Middle frontal gyrus (tissue), 1 donor: ENCODE measurements around the gene COQ10A.

ENCODE experiments used
- DNase-seq: peaks from one replicate; pipeline ENCODE4 v3.0.0-alpha.2; 2015; ENCODE audit warnings: low spot score; ENCODE audit errors: extremely low spot score

COQ10A gene

GRCh38 chr12:56315249-56315621 is 48.5 kb downstream of the COQ10A start:
- DNase-seq, result no peak

DNA sequence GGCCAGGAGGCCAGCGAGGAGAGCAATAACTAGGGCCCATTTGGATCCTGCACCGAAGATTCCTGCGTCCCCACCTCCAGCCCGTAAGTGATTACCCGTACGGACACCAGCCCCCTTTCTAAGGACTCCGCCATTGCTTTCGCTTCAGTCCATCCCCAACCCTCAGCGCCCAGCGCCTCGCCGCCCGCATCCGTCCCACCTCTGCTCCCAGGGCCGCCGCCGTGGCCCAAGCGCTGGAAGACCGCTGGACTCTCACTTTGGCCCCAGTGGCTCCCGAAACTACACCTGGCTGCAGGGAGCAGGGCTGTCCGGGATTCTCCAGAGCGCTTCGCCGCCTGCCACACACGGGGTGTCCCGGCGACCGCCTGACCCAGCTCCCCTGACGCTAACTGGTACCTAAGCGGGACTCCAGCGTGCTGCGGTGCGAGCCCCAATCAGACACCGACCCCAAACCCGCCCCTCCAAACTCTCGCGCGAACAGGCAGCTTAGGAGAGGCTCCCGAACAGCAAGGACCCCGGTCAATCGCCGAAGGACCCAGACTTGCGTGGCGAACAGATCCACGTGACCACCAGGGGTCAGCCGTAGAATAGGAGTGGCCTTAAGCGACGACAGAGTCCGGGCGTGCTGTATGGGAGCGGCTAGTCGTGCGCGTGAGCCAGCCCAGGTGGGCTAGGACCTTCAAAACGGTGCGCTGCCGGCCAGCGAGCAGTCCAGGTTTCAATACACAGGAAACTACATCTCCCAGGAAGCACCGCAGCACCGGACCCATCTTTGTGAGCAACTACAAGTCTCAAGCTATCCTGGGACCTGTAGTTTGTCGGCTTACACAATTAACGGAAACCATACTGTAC is 49.1 kb downstream of the COQ10A start, which contains the start of gene CNPY2:
CNPY2 (minus strand) TSS at position 367 of the 852 bp plus-strand sequence. CDS start 771 bp downstream, outside the sequence.
- DNase-seq, result peak; percentile 89

- DNase-seq, result no peak
Observed at GRCh38 chr12:56317675-56318074, 50.9 kb downstream of the COQ10A start.
